Panc1 (cell line): Measurements from ENCODE around the gene C4orf50. TPM values are rescaled to one million over a fixed set of nuclear protein-coding genes. Genes with fewer than 3 reads are reported as not detected.

Experiments used
- ATAC-seq: fragments of 200-7000 bp; cut with Tn5 transposase; 2 replicates; pipeline ENCODE4 v1.9.1; 2020; ENCODE audit warnings: mild to moderate bottlenecking, moderate library complexity
- BruUV-seq: library from RNA; stranded (reverse); fragments of 400-500 nt; replicated peaks from 2 replicates; lab custom pipeline; 2021; lab: Mats Ljungman, UMichigan
- CTCF ChIA-PET: fragments of 300-600 bp; sonication (Branson Sonifier 250); formaldehyde crosslinking; loops from one replicate; lab custom pipeline; 2022; ENCODE audit warnings: antibody characterized with exemption; lab: Charles Lee
- POLR2A ChIA-PET: fragments of 300-600 bp; sonication (Branson Sonifier 250); formaldehyde crosslinking; loops from one replicate; lab custom pipeline; 2022; ENCODE audit warnings: antibody characterized with exemption; lab: Charles Lee
- DNase-seq: peaks from one replicate; pipeline ENCODE4 v3.0.0-alpha.2; 2010; ENCODE audit warnings: low read depth, low spot score
- H3K27ac ChIP-seq: 2 replicates; pipeline ENCODE4 v1.5.1; 2011; ENCODE audit warnings: mild to moderate bottlenecking, low read length, inconsistent platforms
- H3K27me3 ChIP-seq: fragments of 200-500 bp; sonication (Bioruptor generic); 2 replicates; pipeline ENCODE4 v1.6.0; 2014; ENCODE audit warnings: low read length, inconsistent platforms; ENCODE audit not compliant: control insufficient read depth, insufficient read depth
- H3K36me3 ChIP-seq: fragments of 200-500 bp; sonication (Bioruptor generic); 2 replicates; pipeline ENCODE4 v1.5.1; 2014; ENCODE audit warnings: inconsistent platforms, mild to moderate bottlenecking, low read length, moderate library complexity; ENCODE audit not compliant: control insufficient read depth, insufficient read depth
- H3K4me1 ChIP-seq: 2 replicates; pipeline ENCODE4 v1.5.1; 2011; ENCODE audit warnings: inconsistent platforms, mild to moderate bottlenecking, low read length, moderate library complexity; ENCODE audit not compliant: control insufficient read depth, insufficient read depth
- H3K4me3 ChIP-seq, 2 experiments: 2 replicates each; pipeline ENCODE4 v1.5.1; 2011 to 2012; ENCODE audit warnings: low read depth in 2 of 2, low read length in 2 of 2, mild to moderate bottlenecking in 2 of 2, inconsistent platforms in 1 of 2, moderate library complexity in 1 of 2
- H3K9me3 ChIP-seq: fragments of 200-500 bp; sonication (Bioruptor generic); 2 replicates; pipeline ENCODE4 v1.5.1; 2014; ENCODE audit warnings: low read depth, mild to moderate bottlenecking, inconsistent platforms, low read length, moderate library complexity; ENCODE audit not compliant: control insufficient read depth, insufficient read depth
- CTCF ChIP-seq: fragments of 450-650 bp; IDR thresholded peaks from 2 replicates; pipeline ENCODE4 v1.5.1; 2017; ENCODE audit warnings: mild to moderate bottlenecking
- POLR2AphosphoS5 ChIP-seq: IDR thresholded peaks from 2 replicates; pipeline ENCODE4 v1.6.1; 2012; ENCODE audit warnings: mild to moderate bottlenecking, low read depth, low read length, moderate library complexity
- SIN3A ChIP-seq: IDR thresholded peaks from 2 replicates; pipeline ENCODE4 v1.6.1; 2012; ENCODE audit warnings: low read depth, mild to moderate bottlenecking, low read length, moderate library complexity, borderline replicate concordance; ENCODE audit not compliant: insufficient read depth
- TCF7L2 ChIP-seq: IDR thresholded peaks from 2 replicates; pipeline ENCODE4 v1.6.1; 2011; ENCODE audit warnings: mild to moderate bottlenecking, low read depth, low read length, inconsistent platforms
- in situ Hi-C: cut with HindIII; loops from 2 replicates; pipeline ENCODE4 v1.10.0; 2016; ENCODE audit warnings: low sequenced_read_pairs, low pct_unique_long_range_greater_than_20kb
- intact Hi-C: fragments of 100-400 bp; cut with micrococcal nuclease; formaldehyde crosslinking; loops from one replicate; pipeline ENCODE4 v1.10.0; 2022; ENCODE audit not compliant: unreplicated experiment
- total RNA-seq: library from RNA; stranded (reverse); gene quantifications from one replicate; pipeline ENCODE4 v1.2.1, GENCODE V29; 2021; ENCODE audit not compliant: unreplicated experiment
- TF ChIP-seq, protein P1 (sequence below), 2 experiments: IDR thresholded peaks; 2 replicates each; pipeline ENCODE4 v1.6.1; 2011 to 2012; ENCODE audit warnings: low read depth in 2 of 2, control low read depth in 1 of 2, low read length in 1 of 2, mild to moderate bottlenecking in 1 of 2, moderate library complexity in 1 of 2; ENCODE audit not compliant: insufficient read depth in 1 of 2

The C4orf50 gene
- total RNA-seq, 1 experiment from 2014 or later = under 0.01 TPM

GRCh38 chr4:6017800-6018199, 431 bp downstream of the C4orf50 start:
- ChIA-PET POLR2A (no interaction called here), CTCF (interaction anchor here (0.6 kb wide), 1 partner anchor 99 kb away, joined by 3 read pairs; no protein-coding TSS in a partner anchor)
- no peaks in the 10 kb centered on the region for H3K4me1 ChIP-seq
- H3K4me3 ChIP-seq = no peak overlapping the region
- DNase-seq = no peak
- TF ChIP-seq SIN3A (no peak), POLR2AphosphoS5 (no peak), CTCF (no peak), TCF7L2 (no peak)
- TF ChIP-seq, protein P1, sequence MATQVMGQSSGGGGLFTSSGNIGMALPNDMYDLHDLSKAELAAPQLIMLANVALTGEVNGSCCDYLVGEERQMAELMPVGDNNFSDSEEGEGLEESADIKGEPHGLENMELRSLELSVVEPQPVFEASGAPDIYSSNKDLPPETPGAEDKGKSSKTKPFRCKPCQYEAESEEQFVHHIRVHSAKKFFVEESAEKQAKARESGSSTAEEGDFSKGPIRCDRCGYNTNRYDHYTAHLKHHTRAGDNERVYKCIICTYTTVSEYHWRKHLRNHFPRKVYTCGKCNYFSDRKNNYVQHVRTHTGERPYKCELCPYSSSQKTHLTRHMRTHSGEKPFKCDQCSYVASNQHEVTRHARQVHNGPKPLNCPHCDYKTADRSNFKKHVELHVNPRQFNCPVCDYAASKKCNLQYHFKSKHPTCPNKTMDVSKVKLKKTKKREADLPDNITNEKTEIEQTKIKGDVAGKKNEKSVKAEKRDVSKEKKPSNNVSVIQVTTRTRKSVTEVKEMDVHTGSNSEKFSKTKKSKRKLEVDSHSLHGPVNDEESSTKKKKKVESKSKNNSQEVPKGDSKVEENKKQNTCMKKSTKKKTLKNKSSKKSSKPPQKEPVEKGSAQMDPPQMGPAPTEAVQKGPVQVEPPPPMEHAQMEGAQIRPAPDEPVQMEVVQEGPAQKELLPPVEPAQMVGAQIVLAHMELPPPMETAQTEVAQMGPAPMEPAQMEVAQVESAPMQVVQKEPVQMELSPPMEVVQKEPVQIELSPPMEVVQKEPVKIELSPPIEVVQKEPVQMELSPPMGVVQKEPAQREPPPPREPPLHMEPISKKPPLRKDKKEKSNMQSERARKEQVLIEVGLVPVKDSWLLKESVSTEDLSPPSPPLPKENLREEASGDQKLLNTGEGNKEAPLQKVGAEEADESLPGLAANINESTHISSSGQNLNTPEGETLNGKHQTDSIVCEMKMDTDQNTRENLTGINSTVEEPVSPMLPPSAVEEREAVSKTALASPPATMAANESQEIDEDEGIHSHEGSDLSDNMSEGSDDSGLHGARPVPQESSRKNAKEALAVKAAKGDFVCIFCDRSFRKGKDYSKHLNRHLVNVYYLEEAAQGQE (IDR thresholded peaks at IDR 0.05; ENCODE audit: insufficient read depth in 1 of 2, low read depth in 2 of 2, low read length in 1 of 2) = no peak
- H3K9me3 ChIP-seq = no peaks in the 10 kb centered on the region
- no peak overlapping the region for H3K27ac ChIP-seq
- intact Hi-C loops = no loop called here
- no TSS peak for BruUV-seq
- ATAC-seq = no peak
- in situ Hi-C loops = no loop called here
- no peaks in the 10 kb centered on the region for H3K36me3 ChIP-seq
- H3K27me3 ChIP-seq = no peaks in the 10 kb centered on the region; the same call in 1 of the 2 replicates

DNA sequence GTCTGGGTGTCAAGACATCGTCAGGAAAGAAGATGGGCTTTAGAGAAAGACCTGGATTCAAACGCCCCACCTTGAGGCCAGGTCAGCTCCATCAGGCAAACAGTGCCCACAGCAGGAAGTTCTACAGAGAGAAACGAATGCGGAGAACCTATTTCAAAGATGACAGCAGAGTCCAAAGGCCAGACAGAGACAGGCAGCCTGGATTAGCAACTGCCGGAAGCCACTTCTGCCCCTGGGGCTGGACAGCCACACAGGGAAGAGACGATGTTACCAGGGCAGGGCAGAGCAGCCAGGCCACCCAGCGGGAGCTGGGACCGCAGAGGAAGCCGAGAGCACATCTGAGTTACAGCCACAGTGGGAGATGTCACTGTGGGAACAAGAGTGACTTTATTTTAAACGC, 1.2 kb downstream of the C4orf50 start:
- no peak overlapping the region for H3K4me3 ChIP-seq
- ATAC-seq (no peak), DNase-seq (no peak)
- H3K36me3 ChIP-seq = no peaks in the 10 kb centered on the region
- in situ Hi-C loops (no loop called here), intact Hi-C loops (no loop called here)
- no peaks in the 10 kb centered on the region for H3K9me3 ChIP-seq
- ChIA-PET POLR2A (no interaction called here), CTCF (no interaction called here)
- no peak overlapping the region for H3K27ac ChIP-seq
- no peaks in the 10 kb centered on the region for H3K4me1 ChIP-seq
- TF ChIP-seq CTCF (no peak), POLR2AphosphoS5 (no peak), TCF7L2 (no peak), SIN3A (no peak)
- TF ChIP-seq, protein P1 (IDR thresholded peaks at IDR 0.05; ENCODE audit: insufficient read depth in 1 of 2, low read depth in 2 of 2, low read length in 1 of 2) = no peak
- no peaks in the 10 kb centered on the region for H3K27me3 ChIP-seq
- BruUV-seq = no TSS peak
